GM03348 (cell line): Measurements from ENCODE around the gene NISCH.
A peak's percentile ranks its signal among the peaks of the same experiment; 100 is the strongest.

Experiments
- DNase-seq: peaks from one replicate; pipeline ENCODE4 v3.0.0; 2012; ENCODE audit warnings: low spot score

Gene NISCH

DNA sequence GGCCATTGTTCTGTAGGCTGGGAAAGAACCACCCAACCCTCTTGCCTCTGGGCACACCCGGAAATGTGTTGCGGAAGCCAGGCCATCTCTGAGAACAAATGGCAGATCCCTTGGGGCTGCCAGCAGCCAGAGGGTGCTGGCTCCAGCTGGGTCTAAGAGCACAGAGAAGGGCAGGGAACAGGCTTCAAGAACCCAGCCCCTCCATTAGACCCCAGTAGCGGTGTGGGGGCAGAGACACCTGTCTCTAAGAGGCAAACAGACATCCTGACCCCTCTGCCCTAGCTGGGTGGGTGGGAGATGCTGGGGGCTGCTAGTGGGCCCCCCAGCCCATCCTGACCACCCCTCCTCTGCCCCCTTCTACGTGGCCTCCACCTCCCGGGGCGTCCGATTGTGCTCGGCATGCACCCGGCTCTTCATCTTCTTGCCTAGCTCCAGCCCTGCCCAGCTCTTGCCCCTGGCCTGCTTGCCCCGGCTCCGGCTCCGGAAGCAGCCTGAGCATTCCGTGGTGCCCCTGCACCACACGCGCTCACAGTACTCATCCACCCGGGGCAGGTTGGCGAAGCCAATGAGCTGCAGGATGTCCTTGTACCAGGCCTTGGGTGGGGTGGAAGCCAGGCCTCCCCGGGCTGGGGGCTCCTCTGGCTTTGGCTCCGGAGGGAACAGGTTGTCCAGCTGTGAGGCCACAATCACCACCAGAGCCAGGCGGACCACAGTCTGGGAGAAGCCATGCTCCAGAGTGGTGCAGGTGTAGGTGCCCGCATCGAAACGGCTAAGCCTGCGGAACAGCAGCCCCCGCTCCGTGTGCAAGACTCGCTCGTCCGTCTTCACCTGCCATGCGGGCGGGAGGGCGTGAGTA is 19.9 kb upstream of the NISCH start:
- DNase-seq: no peak

DNA sequence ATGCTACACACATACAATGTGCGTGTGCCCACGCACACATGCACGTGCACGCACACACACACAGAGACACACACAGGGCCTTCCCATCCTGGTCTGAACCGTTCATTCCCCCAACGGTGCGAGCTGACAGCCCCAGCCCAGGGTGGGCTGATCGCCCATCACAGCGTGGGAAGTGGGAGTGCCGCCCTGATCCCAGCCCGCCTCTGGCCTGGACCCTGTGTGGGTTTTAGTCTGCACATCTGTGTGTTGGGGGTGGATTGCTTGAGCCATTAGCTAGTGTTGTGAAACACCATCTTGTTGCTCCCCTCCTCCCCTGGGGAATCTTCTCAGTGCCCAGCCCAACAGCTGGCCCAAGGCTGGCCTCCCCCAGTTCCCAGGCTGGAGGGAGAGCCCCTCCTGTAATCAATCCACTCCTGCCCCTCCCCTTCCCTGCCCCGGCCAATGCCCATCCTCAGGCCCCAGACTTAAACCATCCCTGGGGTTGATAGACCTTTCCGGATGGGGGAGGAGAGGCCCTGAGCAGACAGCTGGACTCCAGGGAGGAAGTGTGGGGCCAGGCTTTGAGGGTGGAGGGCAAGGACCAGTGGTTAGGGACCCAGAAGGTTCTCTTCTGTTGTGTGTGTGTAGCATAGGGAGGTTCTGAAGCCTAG is 18.8 kb upstream of the NISCH start:
- peak; percentile 87 for DNase-seq

DNA sequence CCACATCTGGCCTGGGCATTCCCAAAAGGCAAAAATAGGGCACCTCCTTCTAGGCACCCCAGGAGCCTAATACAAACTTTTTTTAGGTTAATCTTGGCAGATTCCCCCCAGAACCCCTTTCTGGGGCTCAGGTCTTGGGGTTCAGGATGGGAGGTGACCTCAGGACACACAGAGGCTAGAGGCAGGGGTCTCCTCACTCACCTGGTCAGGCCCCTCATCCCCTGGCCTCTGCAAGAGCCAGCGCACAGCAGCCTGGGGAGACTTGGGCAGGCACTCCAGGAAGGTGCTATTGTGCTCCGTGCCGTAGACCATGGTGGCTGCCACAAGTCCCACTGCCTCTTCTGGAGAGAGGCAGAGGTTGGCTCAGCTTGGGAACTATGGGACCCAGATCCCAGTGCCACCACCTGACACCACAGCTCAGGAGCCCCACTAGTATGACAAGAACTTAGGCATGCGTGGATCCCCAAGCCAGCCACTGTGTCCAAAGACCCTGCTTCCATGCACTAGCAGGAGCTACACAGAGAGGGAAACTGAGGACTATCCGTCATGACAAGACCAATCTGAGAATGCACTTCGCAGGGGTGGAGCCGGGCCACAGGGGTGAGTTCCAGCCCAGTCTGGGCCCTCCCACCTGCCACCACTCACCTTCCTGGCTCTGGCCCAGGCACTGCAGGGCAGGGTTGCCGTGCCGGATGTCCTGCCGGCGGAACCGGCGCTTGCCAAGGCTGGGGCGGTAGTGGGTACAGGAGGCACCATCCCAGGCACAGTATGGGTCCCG is 17.9 kb upstream of the NISCH start:
- no peak for DNase-seq

DNA sequence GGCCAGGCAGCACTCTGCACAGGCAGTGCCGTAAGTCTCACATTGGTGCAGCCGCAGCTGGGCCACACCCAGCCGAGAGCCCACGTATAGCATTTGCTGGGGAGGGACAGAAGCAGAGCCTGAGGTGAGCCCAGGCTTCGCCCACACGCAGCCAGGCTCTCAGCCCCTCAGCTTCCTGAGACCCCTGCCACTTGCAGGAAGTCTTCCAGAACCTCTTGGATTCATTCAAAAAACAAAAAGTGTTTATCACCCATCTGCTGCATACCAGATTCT is 17.4 kb upstream of the NISCH start:
- DNase-seq: no peak

DNA sequence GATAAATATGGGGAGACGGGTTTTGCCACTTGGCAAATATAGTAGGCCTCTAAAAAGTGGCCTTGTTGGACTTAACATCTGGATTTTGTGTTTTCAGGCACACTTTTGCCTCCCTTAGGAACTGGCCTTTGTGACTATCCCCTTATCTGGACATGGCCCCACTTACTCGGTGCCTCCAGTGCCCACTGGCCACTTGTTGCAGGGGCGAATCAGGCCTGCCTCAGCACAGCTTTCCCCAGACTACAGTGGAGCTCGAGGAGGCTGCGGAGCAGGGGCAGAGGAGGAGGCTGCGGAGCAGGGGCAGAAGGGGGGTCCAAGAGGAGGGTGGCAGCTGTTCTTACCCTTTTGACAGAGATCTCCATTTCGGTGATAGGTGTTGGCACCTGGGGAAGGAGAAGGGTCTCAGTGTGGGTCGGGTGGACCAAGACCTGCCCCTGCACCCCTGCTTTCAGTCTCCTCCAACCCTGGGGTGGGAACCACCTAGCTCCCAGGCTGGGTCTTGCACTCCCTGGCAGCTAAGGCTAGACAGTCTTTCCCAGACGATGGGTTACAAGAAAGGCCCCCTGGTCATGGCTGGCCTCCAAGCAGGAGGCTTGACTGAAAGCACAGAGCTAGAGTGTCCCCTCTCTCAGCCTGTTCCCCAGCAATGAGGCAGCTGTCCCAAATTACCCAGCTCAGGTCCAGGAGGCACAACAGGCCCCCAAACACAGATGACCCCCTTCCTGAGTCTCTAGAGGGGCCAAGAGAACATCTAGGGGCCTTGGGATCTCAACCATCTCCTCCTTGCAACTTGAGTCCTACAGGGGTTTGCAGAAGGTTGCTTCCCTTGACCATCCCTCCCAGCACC is 16.6 kb upstream of the NISCH start:
- DNase-seq: no peak

DNA sequence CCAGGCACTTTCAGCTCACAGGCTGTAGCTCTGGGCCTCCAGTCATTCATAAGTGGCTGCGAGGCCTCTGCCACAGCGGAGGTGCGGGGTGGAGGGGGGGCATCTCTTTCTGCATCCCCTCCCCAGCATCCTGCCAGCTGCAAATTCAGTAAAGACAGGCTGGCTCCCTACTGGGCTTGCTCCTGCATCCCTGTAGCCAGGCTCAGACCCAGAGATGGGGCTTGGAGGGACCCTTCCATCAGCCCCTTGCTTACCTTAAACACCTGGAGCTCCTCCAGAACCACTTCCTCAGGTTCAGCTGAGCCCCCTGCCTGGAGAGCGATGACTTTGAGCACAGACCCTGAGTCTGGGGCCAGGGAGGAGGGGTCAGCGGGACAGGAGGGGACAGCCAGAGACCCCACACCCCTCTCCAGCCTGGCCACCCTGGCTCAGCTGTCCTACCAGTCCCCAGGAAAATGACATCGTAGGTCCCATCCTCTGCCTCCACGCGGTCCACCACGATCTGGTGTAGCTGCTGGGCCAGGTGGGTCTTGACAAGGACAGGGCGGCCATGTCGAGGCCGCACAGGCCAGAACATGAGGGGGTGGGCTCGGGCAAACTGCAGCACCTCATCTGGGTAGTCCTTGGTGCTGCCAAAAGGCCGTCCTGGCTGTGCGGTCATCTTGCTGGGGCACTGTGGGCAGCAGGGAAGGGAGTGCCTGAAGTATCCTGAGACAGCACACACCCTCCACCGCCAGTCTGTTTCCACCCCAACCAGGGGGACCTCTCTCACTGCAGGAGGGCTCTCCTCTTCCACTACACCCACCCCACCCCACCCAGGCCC is 15.8 kb upstream of the NISCH start:
- no peak for DNase-seq

DNA sequence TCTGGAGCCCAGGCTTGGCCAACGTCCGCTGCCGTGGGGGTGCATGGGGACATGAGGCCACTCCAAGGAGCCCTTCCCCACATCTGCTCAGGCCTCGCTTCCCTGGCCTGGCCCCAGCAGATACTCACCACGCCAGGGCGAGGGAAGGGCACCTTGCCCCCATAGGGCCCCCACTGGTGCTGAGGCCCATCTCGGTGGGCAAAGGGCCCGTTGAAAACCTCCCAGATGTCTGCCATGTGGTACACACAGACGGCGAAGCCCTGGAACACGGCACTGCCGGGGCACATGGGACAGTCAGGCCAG is 15.2 kb upstream of the NISCH start:
- DNase-seq: no peak

DNA sequence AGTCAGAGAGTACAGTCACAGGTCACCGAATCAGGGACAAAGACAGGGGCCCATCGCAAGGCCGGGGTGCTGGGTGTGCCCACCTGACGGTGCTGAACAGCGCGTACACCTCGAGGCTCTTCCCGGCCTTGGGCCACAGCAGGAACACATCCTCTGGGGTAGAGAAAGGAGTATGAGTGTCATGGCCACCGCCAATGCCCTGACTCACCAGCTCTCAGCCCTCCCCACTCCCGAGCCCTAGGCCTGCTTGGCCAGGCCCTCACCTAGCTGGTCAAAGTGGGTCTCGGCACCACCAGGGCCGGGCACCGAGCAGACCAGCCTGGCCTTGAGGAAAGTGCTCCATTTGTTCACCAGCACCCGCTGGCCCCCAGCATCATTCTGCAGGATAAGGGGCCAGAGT is 14.7 kb upstream of the NISCH start:
- no peak for DNase-seq

DNA sequence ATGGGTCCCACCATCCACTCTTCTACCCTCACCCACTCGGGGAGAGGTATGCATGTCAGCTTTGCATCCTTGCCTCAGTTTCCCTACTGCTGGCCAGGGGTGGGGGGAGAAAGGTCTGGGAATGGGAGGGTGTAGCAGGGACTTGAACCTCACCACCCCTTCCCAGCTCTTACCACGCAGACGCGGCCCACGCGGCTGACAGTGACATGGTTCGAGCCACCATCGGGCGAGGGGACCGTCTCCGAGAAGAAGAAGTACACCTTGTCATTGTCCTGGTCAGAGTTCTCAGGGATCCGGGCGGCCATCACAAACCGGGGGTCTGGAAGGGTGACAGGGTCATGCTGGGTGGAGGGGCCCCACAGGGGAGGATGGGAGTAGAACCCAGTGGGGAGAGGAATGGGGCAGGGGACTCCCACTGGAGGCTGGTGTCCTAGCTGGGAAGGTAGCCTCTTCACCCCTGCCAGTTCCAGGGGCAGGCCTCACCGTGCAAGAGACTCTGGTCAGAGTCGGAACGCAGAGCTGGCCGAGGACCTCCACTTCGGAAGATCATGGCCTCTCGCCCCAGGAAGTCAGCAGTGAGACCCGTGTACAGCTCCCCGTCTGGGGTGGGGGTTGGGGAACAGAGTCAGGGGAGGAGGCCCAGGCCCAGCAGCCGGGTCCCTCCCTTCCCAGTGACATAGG is 14.2 kb upstream of the NISCH start:
- no peak for DNase-seq

DNA sequence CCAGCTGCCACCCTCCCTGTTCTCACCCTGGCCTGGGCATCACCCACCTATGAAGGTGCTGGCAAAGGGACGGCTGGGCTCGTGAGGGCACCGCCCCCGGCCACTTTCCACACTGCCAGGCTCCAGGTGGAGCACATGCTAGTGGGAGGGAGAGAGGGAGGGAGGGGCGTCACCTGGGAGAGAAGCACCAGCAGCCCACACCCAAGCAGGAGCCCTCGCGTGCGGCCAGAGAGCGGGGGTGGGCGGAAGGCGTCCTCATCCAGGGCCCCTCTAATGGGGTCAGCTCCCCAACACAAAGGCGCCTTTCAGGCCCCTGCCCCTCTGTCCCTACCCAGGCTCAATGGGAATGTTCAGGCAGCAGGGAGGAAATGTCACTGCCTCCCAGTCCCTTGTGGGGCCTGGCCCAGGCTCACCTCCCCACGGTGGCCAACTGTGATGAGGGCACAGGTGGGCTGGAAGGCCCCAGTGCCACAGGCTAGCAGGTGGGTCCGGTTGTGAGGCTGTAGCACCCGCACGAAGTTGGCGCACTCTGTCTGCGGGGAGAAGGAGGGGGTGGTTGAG is 13.6 kb upstream of the NISCH start:
- DNase-seq: no peak

DNA sequence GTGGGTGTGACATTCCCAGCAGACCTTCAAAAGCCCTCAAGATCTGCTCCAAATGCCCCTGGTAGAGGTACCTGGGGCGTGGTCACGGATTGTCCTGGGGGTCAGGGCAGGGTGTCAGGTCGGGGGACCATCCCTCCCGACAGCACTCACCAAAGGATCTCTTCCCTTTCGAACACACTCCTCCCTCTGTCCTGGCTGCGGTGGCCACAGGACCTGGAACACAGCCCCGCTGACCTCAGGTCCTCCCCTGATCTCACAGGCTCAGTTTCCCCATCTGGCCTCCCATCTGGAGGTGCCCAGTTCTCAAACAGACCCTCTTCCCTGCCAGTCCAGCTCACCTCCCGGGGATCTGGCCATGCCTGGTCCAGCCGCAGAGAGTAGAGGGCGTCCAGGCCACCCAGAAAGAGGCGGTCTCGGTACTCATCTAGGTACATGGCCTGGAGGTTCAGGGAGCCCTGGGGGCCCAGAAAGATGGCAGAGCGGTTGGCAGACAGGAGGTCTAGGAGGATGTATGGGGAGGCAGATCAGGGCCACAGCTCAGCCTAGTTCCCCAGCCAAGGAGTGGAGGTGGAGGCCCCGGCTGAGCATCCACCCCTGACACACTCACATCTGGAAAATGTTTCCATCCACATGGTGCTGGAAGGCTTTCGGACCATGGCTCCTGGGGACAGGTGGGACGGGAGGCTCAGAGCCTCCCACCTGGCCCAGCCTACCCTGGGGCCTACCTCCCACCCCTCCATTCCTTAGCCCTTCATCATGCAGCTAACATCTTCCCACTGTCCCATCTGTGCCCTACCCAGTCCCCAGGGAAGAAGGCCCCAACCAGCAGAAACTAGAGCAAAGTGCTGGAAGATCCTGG is 12.8 kb upstream of the NISCH start:
- no peak for DNase-seq

DNA sequence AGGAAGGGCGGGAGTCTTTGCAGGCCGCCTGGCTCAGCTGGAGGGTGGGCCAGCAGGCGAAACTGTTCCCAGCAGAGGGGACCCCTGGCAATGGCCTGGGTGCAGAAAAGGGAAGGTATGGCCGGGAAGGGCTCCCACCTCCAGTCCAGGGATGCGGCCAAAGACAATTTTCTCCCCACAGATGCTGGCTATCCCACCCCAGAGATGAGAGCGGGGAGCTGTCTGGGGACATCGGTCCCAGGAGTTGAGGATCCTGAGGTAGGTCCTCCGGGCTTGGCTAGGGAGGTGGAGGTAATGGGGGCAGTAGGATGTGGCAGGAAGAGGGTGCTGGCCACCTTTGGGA is 12.2 kb upstream of the NISCH start:
- no peak for DNase-seq

DNA sequence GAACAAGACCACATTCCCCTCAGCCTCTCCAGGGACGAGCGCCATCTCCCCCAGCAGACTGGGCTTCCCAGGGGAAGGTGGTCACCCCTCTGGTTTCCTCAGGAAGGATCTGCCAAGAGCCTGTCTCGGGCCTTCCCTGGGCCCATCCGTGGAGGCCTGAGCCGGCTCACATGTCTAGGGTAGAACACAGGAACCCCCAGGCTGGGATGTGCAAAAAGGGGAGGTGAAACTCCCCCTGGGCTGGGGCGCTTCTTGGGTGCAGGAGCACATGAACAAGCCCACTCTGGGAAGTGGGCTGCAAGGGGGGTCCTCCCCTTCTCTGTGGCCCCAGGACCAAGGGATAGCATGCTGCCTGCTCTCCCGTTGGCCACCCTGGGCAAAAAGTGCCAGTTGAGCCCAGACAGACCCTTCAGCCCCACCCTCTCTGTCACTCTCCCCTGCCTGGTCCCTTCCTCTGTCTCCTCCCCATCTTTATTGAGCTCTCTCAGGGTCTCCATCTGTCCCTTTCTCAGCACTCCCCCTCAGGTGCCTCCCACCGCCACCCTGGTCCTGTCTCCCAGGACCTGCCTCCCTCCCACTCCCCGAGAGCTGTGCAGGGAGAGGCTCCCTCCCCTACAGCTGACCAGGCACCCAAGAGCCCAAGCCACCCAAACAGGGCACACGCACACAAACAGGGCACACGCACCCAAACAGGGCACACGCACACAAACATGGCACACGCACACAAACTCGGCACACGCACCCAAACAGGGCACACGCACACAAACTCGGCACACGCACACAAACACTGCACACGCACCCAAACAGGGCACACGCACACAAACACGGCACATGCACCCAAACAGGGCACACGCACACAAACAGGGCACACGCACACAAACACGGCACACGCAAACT is 11.4 kb upstream of the NISCH start:
- DNase-seq: no peak

DNA sequence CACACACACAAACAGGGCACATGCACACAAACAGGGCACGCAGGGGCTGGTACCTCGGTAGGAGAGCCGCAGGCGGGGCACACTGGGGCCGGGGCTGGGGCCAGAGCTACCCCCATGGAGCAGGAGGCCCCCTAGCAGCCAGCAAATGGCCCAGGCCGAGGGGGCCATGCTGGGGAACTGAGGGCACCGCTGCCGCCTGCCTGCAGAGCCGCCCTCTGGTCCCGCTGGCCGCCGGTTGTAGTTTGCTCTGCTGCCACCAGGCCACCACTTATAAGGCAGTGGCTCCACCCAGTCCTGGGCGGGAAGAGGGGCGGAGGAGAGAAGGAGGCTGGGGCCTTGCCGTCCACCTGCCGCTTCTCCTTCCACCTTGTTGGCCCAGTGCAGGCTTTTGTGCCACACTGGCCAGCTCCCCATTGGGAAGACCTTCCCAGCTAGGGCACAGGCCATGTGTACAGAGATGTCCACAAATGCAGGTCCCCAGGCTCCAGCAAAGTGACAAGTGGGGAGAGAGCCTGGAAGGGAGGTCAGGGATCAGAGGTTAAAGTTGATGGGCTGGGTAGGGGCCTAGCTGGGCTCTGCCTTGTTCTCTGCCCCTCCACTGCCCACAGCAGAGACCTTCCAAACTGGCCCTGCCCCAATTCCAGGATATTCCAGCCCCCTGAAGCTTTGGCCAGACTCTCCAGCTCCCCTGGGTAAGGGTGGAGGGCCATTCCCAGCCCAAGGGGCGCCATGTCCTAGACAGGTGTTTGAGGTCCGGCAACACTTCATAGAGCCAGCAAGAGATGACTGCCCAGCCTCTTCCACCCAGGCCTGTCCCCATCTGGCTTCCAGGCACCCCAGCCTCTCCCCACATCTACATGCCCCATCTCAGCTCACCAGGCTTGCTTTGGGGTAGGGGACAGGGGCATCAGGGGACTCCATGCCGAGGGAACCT is 10.3 kb upstream of the NISCH start, which contains the start of gene SEMA3G:
Gene SEMA3G, minus strand, starts transcription at position 244 of the 934 bp plus-strand sequence. Its CDS starts 76 bp downstream, at position 168.
- DNase-seq: peak; percentile 88

DNA sequence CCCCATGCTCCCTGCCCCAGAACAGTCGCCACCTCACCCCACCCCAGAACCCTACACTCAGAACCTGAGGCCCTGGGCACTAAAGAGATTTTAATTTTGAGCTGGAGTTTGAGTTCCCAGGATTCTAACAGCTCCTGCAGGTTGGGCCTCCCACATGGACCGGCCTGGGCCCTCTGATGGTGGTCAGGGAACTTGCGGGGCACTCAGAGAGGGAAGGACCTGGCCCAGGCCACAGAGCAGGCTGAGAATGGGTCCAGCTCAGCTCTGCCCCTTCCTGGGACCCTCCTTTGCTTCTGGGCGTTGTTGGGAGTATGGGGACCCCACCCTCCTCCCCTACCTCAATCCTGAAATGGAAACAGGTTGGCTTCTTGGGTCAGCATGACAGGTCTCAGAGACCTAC is 9.4 kb upstream of the NISCH start:
- DNase-seq: no peak

DNA sequence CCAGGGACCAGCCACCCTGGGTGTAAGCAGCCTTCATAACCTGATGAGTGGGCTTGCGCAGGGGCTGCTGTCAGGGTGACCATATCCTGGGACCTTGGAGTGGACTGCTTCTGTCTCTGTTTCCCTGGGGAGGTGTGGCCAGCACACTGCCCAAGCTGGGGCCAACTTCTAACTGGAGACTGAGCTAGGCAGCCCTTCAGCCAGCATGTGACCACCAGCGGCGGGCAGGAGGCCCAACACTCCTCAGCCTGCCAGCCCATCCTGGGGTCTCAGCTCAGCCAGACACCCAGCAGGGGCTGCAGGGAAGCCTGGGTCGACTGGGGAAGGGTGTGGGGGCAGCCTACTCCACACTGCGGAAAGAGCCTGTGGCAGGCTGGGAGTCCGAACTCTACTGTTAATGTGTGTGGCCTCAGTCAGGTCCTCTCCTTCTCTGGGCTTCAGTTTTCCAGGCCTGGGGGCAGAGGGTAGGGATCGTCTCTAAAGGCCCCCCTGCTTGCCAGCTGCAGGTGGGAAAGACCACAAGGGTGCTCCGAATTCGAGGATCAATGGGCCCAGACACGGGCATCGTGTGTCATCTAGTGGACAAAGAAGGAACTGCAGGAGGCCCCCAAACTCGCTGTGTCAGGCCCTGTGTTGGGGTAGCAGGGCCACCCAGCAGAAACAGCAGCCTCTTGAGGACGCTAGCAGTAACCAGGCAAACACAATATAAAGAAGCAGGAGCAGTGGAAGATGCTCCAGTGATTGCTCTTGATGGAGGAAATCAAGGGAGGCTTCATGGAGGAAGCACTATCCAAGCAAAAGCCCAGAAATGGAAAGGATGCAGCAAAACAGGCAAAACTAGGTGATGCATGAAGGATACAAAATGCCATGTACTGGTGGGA is 8.5 kb upstream of the NISCH start:
- peak; percentile 81 for DNase-seq
